GM12878 (cell line): ENCODE data around the gene UXS1. TPM values are rescaled to one million over a fixed set of nuclear protein-coding genes. Genes with fewer than 3 reads are reported as not detected.
A peak's percentile ranks its signal among the peaks of the same experiment; 100 is the strongest.

ENCODE experiments used
- ATAC-seq: fragments of 200-7000 bp; cut with Tn5 transposase; 3 replicates; pipeline ENCODE4 v1.9.1; 2020; ENCODE audit warnings: mild to moderate bottlenecking, moderate library complexity
- BruUV-seq: library from RNA; stranded (reverse); fragments of 400-500 nt; replicated peaks from 2 replicates; lab custom pipeline; 2021; lab: Mats Ljungman, UMichigan
- CTCF ChIA-PET: fragments of 300-600 bp; sonication (Branson Sonifier 250); formaldehyde crosslinking; extraction: SDS; loops from one replicate; lab custom pipeline; 2021; ENCODE audit warnings: inconsistent platforms; lab: Yijun Ruan, JAX
- POLR2A ChIA-PET: fragments of 350-600 bp; formaldehyde crosslinking; extraction: SDS; loops from one replicate; lab custom pipeline; 2021; ENCODE audit warnings: inconsistent platforms; lab: Charles Lee
- RAD21 ChIA-PET: fragments of 300-600 bp; sonication (Branson Sonifier 250); formaldehyde crosslinking; loops from one replicate; lab custom pipeline; 2023; ENCODE audit warnings: antibody characterized with exemption; ENCODE audit not compliant: unreplicated experiment; lab: Charles Lee
- SMC1A ChIA-PET: fragments of 300-600 bp; sonication (Branson Sonifier 250); formaldehyde crosslinking; loops from one replicate; lab custom pipeline; 2023; ENCODE audit not compliant: unreplicated experiment, uncharacterized antibody; lab: Charles Lee
- DNase-seq: peaks from one replicate; pipeline ENCODE4 v3.0.0-alpha.2; 2011; ENCODE audit warnings: low read depth, low spot score
- FAIRE-seq: peaks from 3 replicates; lab custom pipeline; 2011; peaks lifted over from hg19 to GRCh38; lab: Jason Lieb, UNC
- H2AFZ ChIP-seq: 2 replicates; pipeline ENCODE4 v1.6.0; 2011; ENCODE audit warnings: low read depth, low read length, control low read depth; ENCODE audit not compliant: control insufficient read depth
- H3K27ac ChIP-seq: 2 replicates; pipeline ENCODE4 v1.5.1; 2011; ENCODE audit warnings: control low read depth; ENCODE audit not compliant: control insufficient read depth, insufficient read depth
- H3K27me3 ChIP-seq, 2 experiments: replicated peaks in 1 of 2; 2 replicates each; pipeline versions ENCODE4 v1.6.0 to v1.6.1; 2011; ENCODE audit warnings: low read length in 1 of 2; ENCODE audit not compliant: control insufficient read depth in 2 of 2, insufficient read depth in 2 of 2
- H3K36me3 ChIP-seq, 2 experiments: 2 replicates each; pipeline ENCODE4 v1.5.1; 2011; ENCODE audit warnings: low read length in 1 of 2; ENCODE audit not compliant: control insufficient read depth in 2 of 2, insufficient read depth in 2 of 2
- H3K4me1 ChIP-seq: 2 replicates; pipeline ENCODE4 v1.6.1; 2011; ENCODE audit warnings: mild to moderate bottlenecking, low read length, moderate library complexity, mixed read lengths; ENCODE audit not compliant: control insufficient read depth, insufficient read depth
- H3K4me2 ChIP-seq: 2 replicates; pipeline ENCODE4 v1.6.0; 2011; ENCODE audit warnings: control low read depth; ENCODE audit not compliant: control insufficient read depth, insufficient read depth
- H3K4me3 ChIP-seq: fragments of 200-600 bp; sonication (generic); 2 replicates; pipeline ENCODE4 v1.5.1; 2016
- H3K79me2 ChIP-seq: 2 replicates; pipeline ENCODE4 v1.6.0; 2011; ENCODE audit warnings: low read length; ENCODE audit not compliant: control insufficient read depth, insufficient read depth
- H3K9ac ChIP-seq: 2 replicates; pipeline ENCODE4 v1.8.0; 2011; ENCODE audit warnings: low read length, control low read depth, mixed read lengths; ENCODE audit not compliant: control insufficient read depth, insufficient read depth
- H3K9me3 ChIP-seq: replicated peaks from 3 replicates; pipeline ENCODE4 v1.5.1; 2011; ENCODE audit warnings: mild to moderate bottlenecking, low read length; ENCODE audit not compliant: control insufficient read depth, insufficient read depth
- H4K20me1 ChIP-seq: 2 replicates; pipeline ENCODE4 v1.6.0; 2011; ENCODE audit not compliant: control insufficient read depth, insufficient read depth
- BRCA1 ChIP-seq: IDR thresholded peaks from 2 replicates; pipeline ENCODE4 v1.6.1; 2011; ENCODE audit warnings: low read depth, low read length, improper control_type of control experiment
- FOXM1 ChIP-seq: IDR thresholded peaks from 2 replicates; pipeline ENCODE4 v1.6.1; 2012; ENCODE audit warnings: low read depth, mild to moderate bottlenecking, inconsistent platforms, low read length, moderate library complexity
- IKZF1 ChIP-seq: fragments of 450-650 bp; conservative IDR thresholded peaks from 2 replicates; pipeline ENCODE4 v1.6.1; 2017; ENCODE audit warnings: antibody characterized with exemption, mild to moderate bottlenecking
- RCOR1 ChIP-seq: conservative IDR thresholded peaks from 2 replicates; pipeline ENCODE4 v1.6.1; 2012; ENCODE audit warnings: low read depth, low read length, improper control_type of control experiment
- RUNX3 ChIP-seq: IDR thresholded peaks from 2 replicates; pipeline ENCODE4 v1.6.1; 2012; ENCODE audit warnings: low read length, inconsistent platforms
- SRF ChIP-seq, 2 experiments: IDR thresholded peaks; 2 replicates each; pipeline ENCODE4 v1.6.1; 2011; ENCODE audit warnings: low read depth in 2 of 2, low read length in 2 of 2, mild to moderate bottlenecking in 1 of 2, moderate library complexity in 1 of 2
- WGBS: methylation state at CpG from one replicate; pipeline ENCODE4 v1.1.6; 2016; ENCODE audit warnings: low lambda C conversion rate; ENCODE audit not compliant: insufficient replicate concordance, insufficient coverage; ENCODE audit errors: missing lambda C conversion rate; 5-methylcytosine and 5-hydroxymethylcytosine counted together
- in situ Hi-C: fragments of 300-500 bp; cut with MboI; formaldehyde crosslinking; loops from 9 replicates; pipeline ENCODE4 v1.14.3; 2018; ENCODE audit warnings: mixed read lengths
- intact Hi-C: fragments of 100-400 bp; cut with micrococcal nuclease; formaldehyde crosslinking; loops from one replicate; pipeline ENCODE4 v1.14.2; 2022; ENCODE audit not compliant: unreplicated experiment
- polyA plus RNA-seq, 11 experiments: library from polyadenylated mRNA; depleted of rRNA in 4 of 11; unstranded in 6 of 11; stranded (reverse) in 5 of 11; fragments of >200 nt; fragmentation: Nextera tagmentation in 4 of 11; fragmentation: Illumina TruSeq in 1 of 11; extraction: Ambion mirVana in 4 of 11; extraction: Trizol in 1 of 11; gene quantifications; 1 replicate in 1 of 11; 2 replicates in 10 of 11; pipeline versions ENCODE4 v1.2.1 to v1.2.3, GENCODE V29; 2011 to 2016; ENCODE audit warnings: inconsistent platforms in 2 of 11, missing spikeins in 2 of 11, low read depth in 1 of 11
- total RNA-seq, 4 experiments: library from RNA; depleted of rRNA in 3 of 4; stranded (reverse); fragments of >200 nt in 3 of 4; fragmentation: Illumina TruSeq in 1 of 4; extraction: Trizol in 1 of 4; gene quantifications; 2 replicates each; pipeline versions ENCODE4 v1.2.1 to v1.2.3, GENCODE V29; 2013 to 2021
- TF ChIP-seq, protein P1 (sequence below), 3 experiments: IDR thresholded peaks in 2 of 3; conservative IDR thresholded peaks in 1 of 3; 2 replicates each; pipeline ENCODE4 v1.5.1; 2011; ENCODE audit warnings: low read depth in 3 of 3, low read length in 3 of 3, mild to moderate bottlenecking in 3 of 3, control low read depth in 2 of 3, moderate library complexity in 2 of 3, inconsistent platforms in 1 of 3, mixed read lengths in 1 of 3; ENCODE audit not compliant: control insufficient read depth in 2 of 3, insufficient read depth in 1 of 3; ENCODE audit errors: extremely low read depth in 1 of 3
- TF ChIP-seq, protein P2 (sequence below): fragments of 450-650 bp; IDR thresholded peaks from 2 replicates; pipeline ENCODE4 v1.6.1; 2017; ENCODE audit warnings: low read depth, mild to moderate bottlenecking, moderate library complexity

Gene UXS1
- total and polyA plus RNA-seq, 10 of the 15 experiments (the other 5 are each of a cell fraction or from before 2014, with no cell fraction given): 6.0 to 25.4 (median 24.0) TPM

DNA sequence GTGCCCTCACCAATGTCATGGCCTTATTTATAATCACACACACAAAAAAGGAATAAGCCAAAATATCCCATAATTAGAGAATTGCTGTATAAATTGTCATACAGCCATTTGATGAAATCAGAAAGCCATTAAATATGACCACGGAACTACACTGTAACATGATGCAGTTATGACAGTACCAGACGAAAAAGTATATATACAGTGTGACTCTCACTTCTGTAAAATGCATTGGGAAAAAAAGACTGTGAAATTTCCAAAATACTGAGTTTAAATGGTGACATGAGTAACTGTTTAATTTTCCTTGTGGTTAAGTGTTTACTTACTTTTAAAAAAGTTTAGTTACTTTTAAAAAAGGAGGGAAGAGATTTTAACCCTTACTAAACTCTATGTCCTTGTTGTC lies 25.4 kb downstream of the UXS1 start:
- ChIA-PET RAD21 (no interaction called here), SMC1A (no interaction called here)
- 50% methylated on average over 2 of the region's 2 CpGs for WGBS
- Histone ChIP-seq H3K4me1 (peaks cover 7% of the 10 kb centered on the region; the same call in 1 of the 2 replicates), H3K79me2 (no peaks in the 10 kb centered on the region; the same call in 1 of the 2 replicates), H3K9ac (no peak overlapping the region), H4K20me1 (no peaks in the 10 kb centered on the region), H3K9me3 (no peaks in the 10 kb centered on the region), H3K4me2 (no peak overlapping the region), H3K36me3 (peaks cover 0 to 3% of the 10 kb centered on the region in 2 experiments; a peak in 1 of 4 replicates)
- ATAC-seq (0 out of 3 replicates have a peak, but pooled peaks have one; percentile 34), DNase-seq (no peak), FAIRE-seq (no peak)
- BruUV-seq: no TSS peak
- intact Hi-C loops: no loop called here
- TF ChIP-seq RUNX3 (0 out of 2 replicates have a peak, but pooled peaks have one; percentile 8), IKZF1 (no peak)
- TF ChIP-seq, all 136 proteins: peak for 1
- in situ Hi-C loops: no loop called here
- POLR2A ChIA-PET: no interaction called here
- Histone ChIP-seq H3K4me3 (no peak overlapping the region), H3K27me3 (no peaks in the 10 kb centered on the region), H2AFZ (no peak overlapping the region), H3K27ac (no peak overlapping the region)
- CTCF ChIA-PET: no interaction called here

DNA sequence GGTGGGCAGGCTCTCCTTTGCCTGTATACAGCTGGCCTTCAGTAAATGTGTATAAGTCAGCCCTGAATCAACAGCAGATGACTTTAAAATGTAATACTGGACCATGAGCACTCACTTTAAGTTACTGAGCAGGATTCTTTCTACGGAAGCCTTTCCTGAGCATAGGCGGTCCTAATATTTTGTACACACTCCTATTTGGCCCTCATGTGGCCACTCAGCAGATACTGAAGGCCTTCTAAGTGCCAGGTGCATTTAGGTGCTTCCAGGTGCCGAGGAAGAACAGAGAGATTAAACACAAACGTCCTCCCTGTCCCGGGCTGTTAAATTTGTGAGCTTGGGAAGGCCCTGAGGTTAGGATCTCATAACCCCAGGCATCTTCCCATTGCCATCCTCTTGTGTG lies 27.0 kb downstream of the UXS1 start:
- SMC1A ChIA-PET: interaction anchor here (0.8 to 1.6 kb wide), 2 partner anchors 16 to 25 kb away, joined by 3 to 4 read pairs; no protein-coding TSS in a partner anchor
- Histone ChIP-seq H3K9ac (no peak overlapping the region), H3K27ac (no peak overlapping the region), H3K4me1 (peaks cover 7% of the 10 kb centered on the region; the same call in 1 of the 2 replicates), H3K4me3 (no peak overlapping the region), H3K36me3 (peaks cover 0 to 3% of the 10 kb centered on the region in 2 experiments; a peak in 1 of 4 replicates)
- intact Hi-C loops: no loop called here
- no peak for FAIRE-seq
- RAD21 ChIA-PET: no interaction called here
- TF ChIP-seq, protein P1, sequence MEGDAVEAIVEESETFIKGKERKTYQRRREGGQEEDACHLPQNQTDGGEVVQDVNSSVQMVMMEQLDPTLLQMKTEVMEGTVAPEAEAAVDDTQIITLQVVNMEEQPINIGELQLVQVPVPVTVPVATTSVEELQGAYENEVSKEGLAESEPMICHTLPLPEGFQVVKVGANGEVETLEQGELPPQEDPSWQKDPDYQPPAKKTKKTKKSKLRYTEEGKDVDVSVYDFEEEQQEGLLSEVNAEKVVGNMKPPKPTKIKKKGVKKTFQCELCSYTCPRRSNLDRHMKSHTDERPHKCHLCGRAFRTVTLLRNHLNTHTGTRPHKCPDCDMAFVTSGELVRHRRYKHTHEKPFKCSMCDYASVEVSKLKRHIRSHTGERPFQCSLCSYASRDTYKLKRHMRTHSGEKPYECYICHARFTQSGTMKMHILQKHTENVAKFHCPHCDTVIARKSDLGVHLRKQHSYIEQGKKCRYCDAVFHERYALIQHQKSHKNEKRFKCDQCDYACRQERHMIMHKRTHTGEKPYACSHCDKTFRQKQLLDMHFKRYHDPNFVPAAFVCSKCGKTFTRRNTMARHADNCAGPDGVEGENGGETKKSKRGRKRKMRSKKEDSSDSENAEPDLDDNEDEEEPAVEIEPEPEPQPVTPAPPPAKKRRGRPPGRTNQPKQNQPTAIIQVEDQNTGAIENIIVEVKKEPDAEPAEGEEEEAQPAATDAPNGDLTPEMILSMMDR (IDR thresholded peaks at IDR 0.05 in 2 of 3, conservative IDR thresholded peaks at IDR 0.05 in 1 of 3; ENCODE audit: control insufficient read depth in 2 of 3, extremely low read depth in 1 of 3, insufficient read depth in 1 of 3, low read depth in 3 of 3, low read length in 3 of 3): no peak
- TF ChIP-seq RCOR1 (no peak), SRF (IDR thresholded peaks at IDR 0.05; ENCODE audit: low read depth in 2 of 2, low read length in 2 of 2) (no peak), FOXM1 (no peak), BRCA1 (no peak)
- TF ChIP-seq, protein P2, sequence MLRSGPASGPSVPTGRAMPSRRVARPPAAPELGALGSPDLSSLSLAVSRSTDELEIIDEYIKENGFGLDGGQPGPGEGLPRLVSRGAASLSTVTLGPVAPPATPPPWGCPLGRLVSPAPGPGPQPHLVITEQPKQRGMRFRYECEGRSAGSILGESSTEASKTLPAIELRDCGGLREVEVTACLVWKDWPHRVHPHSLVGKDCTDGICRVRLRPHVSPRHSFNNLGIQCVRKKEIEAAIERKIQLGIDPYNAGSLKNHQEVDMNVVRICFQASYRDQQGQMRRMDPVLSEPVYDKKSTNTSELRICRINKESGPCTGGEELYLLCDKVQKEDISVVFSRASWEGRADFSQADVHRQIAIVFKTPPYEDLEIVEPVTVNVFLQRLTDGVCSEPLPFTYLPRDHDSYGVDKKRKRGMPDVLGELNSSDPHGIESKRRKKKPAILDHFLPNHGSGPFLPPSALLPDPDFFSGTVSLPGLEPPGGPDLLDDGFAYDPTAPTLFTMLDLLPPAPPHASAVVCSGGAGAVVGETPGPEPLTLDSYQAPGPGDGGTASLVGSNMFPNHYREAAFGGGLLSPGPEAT: no peak
- TF ChIP-seq, all 136 proteins: peak for 0
- Histone ChIP-seq H3K9me3 (no peaks in the 10 kb centered on the region), H4K20me1 (no peaks in the 10 kb centered on the region), H2AFZ (no peak overlapping the region), H3K4me2 (no peak overlapping the region), H3K27me3 (no peaks in the 10 kb centered on the region), H3K79me2 (no peaks in the 10 kb centered on the region; the same call in 1 of the 2 replicates)
- POLR2A ChIA-PET: interaction anchor here (1.2 kb wide), 1 partner anchor 26 kb away, joined by 3 read pairs; no protein-coding TSS in a partner anchor
- CTCF ChIA-PET: no interaction called here
- in situ Hi-C loops: no loop called here
- WGBS: 100% methylated on average over 5 of the region's 5 CpGs
- no peak for DNase-seq
- BruUV-seq: no TSS peak
- ATAC-seq: no peak
